MM.1S (cell line): ENCODE measurements around the gene ZNF786.

Experiments used
- EZH2 ChIP-seq: fragments of 300-600 bp; sonication (generic); optimal IDR thresholded peaks from 2 replicates; pipeline ENCODE3; 2017; ENCODE audit warnings: low read depth, mild to moderate bottlenecking, antibody characterized with exemption, low read length, mixed read lengths
- EZH2phosphoT487 ChIP-seq: fragments of 300-600 bp; sonication (generic); IDR thresholded peaks from 2 replicates; pipeline ENCODE4 v1.6.1; 2018; ENCODE audit warnings: antibody characterized with exemption, low read length
- TF ChIP-seq, protein P1 (sequence below): fragments of 300-600 bp; sonication (generic); IDR thresholded peaks from 2 replicates; pipeline ENCODE4 v1.5.1; 2016; ENCODE audit warnings: antibody characterized with exemption, low read length, mixed read lengths

DNA sequence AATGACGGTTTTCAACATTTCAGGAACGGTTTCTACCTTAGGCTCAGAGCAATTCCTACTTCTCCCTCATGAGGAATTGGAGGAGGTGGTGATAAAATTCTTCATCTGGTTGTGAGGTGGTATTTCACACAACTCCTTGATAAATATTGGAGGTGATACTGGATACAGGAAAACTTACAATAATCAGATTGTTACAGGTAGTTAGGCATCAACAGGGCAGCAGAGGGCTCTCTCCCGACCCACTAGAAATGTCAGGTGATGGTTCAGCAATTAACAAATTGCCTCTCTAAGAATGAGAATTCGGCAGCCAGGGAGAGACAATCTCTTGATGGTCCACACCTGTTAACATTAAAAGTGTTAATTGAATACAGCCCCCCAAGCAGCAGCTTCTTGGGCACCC is 22.6 kb downstream of the ZNF786 start:
- TF ChIP-seq, protein P1, sequence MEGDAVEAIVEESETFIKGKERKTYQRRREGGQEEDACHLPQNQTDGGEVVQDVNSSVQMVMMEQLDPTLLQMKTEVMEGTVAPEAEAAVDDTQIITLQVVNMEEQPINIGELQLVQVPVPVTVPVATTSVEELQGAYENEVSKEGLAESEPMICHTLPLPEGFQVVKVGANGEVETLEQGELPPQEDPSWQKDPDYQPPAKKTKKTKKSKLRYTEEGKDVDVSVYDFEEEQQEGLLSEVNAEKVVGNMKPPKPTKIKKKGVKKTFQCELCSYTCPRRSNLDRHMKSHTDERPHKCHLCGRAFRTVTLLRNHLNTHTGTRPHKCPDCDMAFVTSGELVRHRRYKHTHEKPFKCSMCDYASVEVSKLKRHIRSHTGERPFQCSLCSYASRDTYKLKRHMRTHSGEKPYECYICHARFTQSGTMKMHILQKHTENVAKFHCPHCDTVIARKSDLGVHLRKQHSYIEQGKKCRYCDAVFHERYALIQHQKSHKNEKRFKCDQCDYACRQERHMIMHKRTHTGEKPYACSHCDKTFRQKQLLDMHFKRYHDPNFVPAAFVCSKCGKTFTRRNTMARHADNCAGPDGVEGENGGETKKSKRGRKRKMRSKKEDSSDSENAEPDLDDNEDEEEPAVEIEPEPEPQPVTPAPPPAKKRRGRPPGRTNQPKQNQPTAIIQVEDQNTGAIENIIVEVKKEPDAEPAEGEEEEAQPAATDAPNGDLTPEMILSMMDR, result peak; percentile 33
- TF ChIP-seq EZH2 (no peak), EZH2phosphoT487 (no peak)
